ENCODE results near the gene ENKD1.

- TF ChIP-seq EZH2 (IDR thresholded peaks at IDR 0.05; ENCODE audit: borderline replicate concordance, insufficient read depth, low read depth, low read length, poor library complexity, severe bottlenecking) (no peak), CTCF (IDR thresholded peaks at IDR 0.05) (no peak)
Observed at GRCh38 chr16:67657751-67658518, 8.6 kb downstream of the ENKD1 start.

Measured in B cell (primary cell).